ENCODE measurements around the gene SUN1. TPM values are rescaled to one million over a fixed set of nuclear protein-coding genes. Genes with fewer than 3 reads are reported as not detected.

The SUN1 gene
- total and polyA plus RNA-seq, 10 of the 15 experiments (the other 5 are each of a cell fraction or from before 2014, with no cell fraction given), result 27.8 to 107 (median 65.8) TPM

- TF ChIP-seq CUX1 (IDR thresholded peaks at IDR 0.05; ENCODE audit: insufficient replicate concordance, low read depth, low read length), result no peak
- no peak for TF ChIP-seq ZNF274 (IDR thresholded peaks at IDR 0.05; ENCODE audit: insufficient read depth, insufficient read length)
- TF ChIP-seq E2F4 (IDR thresholded peaks at IDR 0.05; ENCODE audit: low read depth, low read length), result no peak
- no peak for TF ChIP-seq SIN3A (IDR thresholded peaks at IDR 0.05; ENCODE audit: low read depth, low read length)
- no peak for TF ChIP-seq NR2C1 (IDR thresholded peaks at IDR 0.05)
- TF ChIP-seq FOS (IDR thresholded peaks at IDR 0.05; ENCODE audit: borderline replicate concordance, extremely low read depth, insufficient read length), result no peak
- TF ChIP-seq CREB1 (IDR thresholded peaks at IDR 0.05; ENCODE audit: low read depth), result no peak
- no peak for TF ChIP-seq BCL3 (IDR thresholded peaks at IDR 0.05; ENCODE audit: borderline replicate concordance, insufficient read depth, low read depth, low read length, poor library complexity, severe bottlenecking)
- TF ChIP-seq MTA2 (IDR thresholded peaks at IDR 0.05; ENCODE audit: low read depth), result no peak
- TF ChIP-seq HSF1 (IDR thresholded peaks at IDR 0.05; ENCODE audit: low read depth, low read length), result no peak
- TF ChIP-seq BMI1 (IDR thresholded peaks at IDR 0.05; ENCODE audit: borderline replicate concordance), result no peak
- no peak for TF ChIP-seq SIX5 (IDR thresholded peaks at IDR 0.05; ENCODE audit: low read depth, low read length, severe bottlenecking)
- no peak for TF ChIP-seq SMC3 (IDR thresholded peaks at IDR 0.05; ENCODE audit: borderline replicate concordance, low read length)
Measured at GRCh38 chr7:914521-915194, 82.4 kb downstream of the SUN1 start (continued).
